Hepatocyte (in vitro differentiated cells): Measurements from ENCODE around the gene DOHH. TPM values are rescaled to one million over a fixed set of nuclear protein-coding genes. Genes with fewer than 3 reads are reported as not detected.
A peak's percentile ranks its signal among the peaks of the same experiment; 100 is the strongest.

Experiments used
- DNase-seq: peaks from one replicate; pipeline ENCODE4 v3.0.0-alpha.2; 2016; ENCODE audit warnings: low spot score
- H2AFZ ChIP-seq: fragments of 200-600 bp; sonication (generic); 2 replicates; pipeline ENCODE4 v1.6.0; 2016; ENCODE audit warnings: antibody characterized with exemption, mild to moderate bottlenecking
- H3K27ac ChIP-seq: fragments of 200-600 bp; sonication (generic); 2 replicates; pipeline ENCODE4 v1.5.1; 2016; ENCODE audit warnings: mild to moderate bottlenecking
- H3K27me3 ChIP-seq: fragments of 200-600 bp; sonication (generic); 2 replicates; pipeline ENCODE4 v1.6.1; 2016
- H3K36me3 ChIP-seq: fragments of 200-600 bp; sonication (generic); replicated peaks from 2 replicates; pipeline ENCODE4 v1.5.1; 2016; ENCODE audit warnings: low read depth; ENCODE audit not compliant: insufficient read depth
- H3K4me1 ChIP-seq: fragments of 200-600 bp; sonication (generic); 2 replicates; pipeline ENCODE4 v1.5.1; 2016; ENCODE audit warnings: mild to moderate bottlenecking, moderate library complexity; ENCODE audit not compliant: insufficient read depth
- H3K4me2 ChIP-seq: fragments of 200-600 bp; sonication (generic); 2 replicates; pipeline ENCODE4 v1.6.0; 2016
- H3K4me3 ChIP-seq: fragments of 200-600 bp; sonication (generic); 2 replicates; pipeline ENCODE4 v1.5.1; 2016; ENCODE audit warnings: mild to moderate bottlenecking
- H3K79me2 ChIP-seq: fragments of 200-600 bp; sonication (generic); 2 replicates; pipeline ENCODE4 v1.6.0; 2017; ENCODE audit warnings: mild to moderate bottlenecking
- H3K9me2 ChIP-seq: fragments of 200-600 bp; sonication (generic); replicated peaks from 2 replicates; pipeline ENCODE4 v1.6.0; 2017; ENCODE audit warnings: mild to moderate bottlenecking; ENCODE audit not compliant: insufficient read depth
- H3K9me3 ChIP-seq: fragments of 200-600 bp; sonication (generic); 2 replicates; pipeline ENCODE4 v1.5.1; 2016; ENCODE audit warnings: low read depth, mild to moderate bottlenecking
- H4K20me1 ChIP-seq: fragments of 200-600 bp; sonication (generic); 2 replicates; pipeline ENCODE4 v1.6.0; 2016; ENCODE audit warnings: mild to moderate bottlenecking; ENCODE audit not compliant: insufficient read depth, poor library complexity, severe bottlenecking
- CTCF ChIP-seq: fragments of 200-600 bp; sonication (generic); IDR thresholded peaks from 2 replicates; pipeline ENCODE4 v1.5.1; 2016; ENCODE audit warnings: antibody characterized with exemption, mild to moderate bottlenecking; ENCODE audit not compliant: poor library complexity
- EZH2 ChIP-seq: fragments of 200-600 bp; sonication (generic); IDR thresholded peaks from 2 replicates; pipeline ENCODE4 v1.6.1; 2016; ENCODE audit warnings: antibody characterized with exemption, mild to moderate bottlenecking, borderline replicate concordance
- EZH2phosphoT487 ChIP-seq: fragments of 200-600 bp; sonication (generic); IDR thresholded peaks from one replicate; pipeline ENCODE4 v1.6.1; 2018; ENCODE audit warnings: antibody characterized with exemption, mild to moderate bottlenecking, low read depth, moderate library complexity; ENCODE audit not compliant: unreplicated experiment, severe bottlenecking
- WGBS: methylation state at CpG from one replicate; pipeline ENCODE4 v1.1.6; 2016; ENCODE audit warnings: low lambda C conversion rate; ENCODE audit errors: missing lambda C conversion rate; 5-methylcytosine and 5-hydroxymethylcytosine counted together
- polyA plus RNA-seq: library from polyadenylated mRNA; unstranded; fragments of >200 nt; fragmentation: Nextera tagmentation; extraction: Ambion mirVana; gene quantifications from 2 replicates; pipeline ENCODE4 v1.2.1, GENCODE V29; 2016
- total RNA-seq: library from RNA; depleted of rRNA; stranded (reverse); fragments of >200 nt; gene quantifications from 2 replicates; pipeline ENCODE4 v1.2.3, GENCODE V29; 2014

Gene DOHH
- total and polyA plus RNA-seq, 2 experiments from 2014 or later: 14.9 to 17.6 TPM

DNA sequence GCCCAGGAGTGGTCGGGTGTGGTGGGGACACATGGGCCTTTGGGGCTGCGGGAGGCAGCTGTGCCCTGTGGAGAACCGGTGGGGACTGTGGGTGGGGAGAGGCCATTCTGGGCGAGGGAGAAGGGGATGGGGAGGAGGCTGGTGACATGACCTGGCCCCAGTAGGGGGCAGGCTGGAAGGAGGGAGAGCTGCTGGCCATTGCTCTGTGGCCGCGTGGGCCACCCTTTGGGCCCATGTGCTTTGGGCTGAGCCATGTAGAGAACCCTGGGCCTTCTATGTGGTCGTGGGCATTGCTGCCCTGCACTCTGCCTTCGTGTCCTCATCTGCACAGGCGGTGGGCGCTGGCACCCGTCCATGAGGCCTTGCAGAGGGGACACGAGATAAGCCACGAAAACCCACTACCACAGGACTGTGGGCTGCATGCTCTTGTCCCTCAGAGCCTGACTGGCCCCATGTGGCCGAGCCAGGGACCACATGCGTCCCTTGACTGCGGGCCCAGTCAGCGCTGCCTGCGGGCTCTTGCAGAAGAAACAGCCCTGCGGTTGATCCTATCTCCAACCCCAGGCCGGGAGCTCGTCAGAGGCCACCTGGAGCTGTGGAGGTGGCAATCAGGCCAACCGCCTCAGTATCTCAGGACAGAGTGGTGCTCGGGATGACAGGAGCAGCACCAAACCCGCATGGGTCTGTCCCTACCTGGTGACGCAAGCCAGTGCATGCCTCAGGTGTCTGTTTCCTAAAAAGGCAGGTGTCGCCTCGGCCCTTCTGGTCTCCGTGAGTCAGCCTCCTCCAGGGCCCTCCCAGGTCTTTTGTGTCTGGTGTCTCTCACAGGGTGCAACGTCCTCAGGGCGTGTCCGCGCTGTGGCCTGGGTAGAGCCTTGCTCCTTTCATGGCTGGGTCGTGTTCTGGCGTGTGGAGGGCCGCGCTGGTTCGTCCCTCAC is 20.0 kb upstream of the DOHH start:
- no peak overlapping the region for H3K27ac ChIP-seq
- no peaks in the 10 kb centered on the region for H3K36me3 ChIP-seq
- H3K4me2 ChIP-seq: no peak overlapping the region
- H3K4me1 ChIP-seq: peaks cover 7% of the 10 kb centered on the region
- no peaks in the 10 kb centered on the region for H3K9me3 ChIP-seq
- TF ChIP-seq EZH2 (no peak), EZH2phosphoT487 (no peak), CTCF (no peak)
- no peaks in the 10 kb centered on the region for H3K27me3 ChIP-seq
- H3K4me3 ChIP-seq: no peak overlapping the region
- 88% methylated on average over 35 of the region's 37 CpGs for WGBS
- peaks cover 76% of the 10 kb centered on the region for H3K79me2 ChIP-seq
- H4K20me1 ChIP-seq: peaks cover 79% of the 10 kb centered on the region
- no peaks in the 10 kb centered on the region for H3K9me2 ChIP-seq
- no peak overlapping the region for H2AFZ ChIP-seq
- DNase-seq: peak; percentile 51

- Histone ChIP-seq H2AFZ (no peak overlapping the region), H3K9me3 (no peaks in the 10 kb centered on the region), H3K27me3 (no peaks in the 10 kb centered on the region), H3K9me2 (no peaks in the 10 kb centered on the region), H3K4me1 (peaks cover 7% of the 10 kb centered on the region), H3K4me2 (no peak overlapping the region), H3K36me3 (no peaks in the 10 kb centered on the region), H3K27ac (no peak overlapping the region), H4K20me1 (peaks cover 92% of the 10 kb centered on the region), H3K79me2 (peaks cover 89% of the 10 kb centered on the region), H3K4me3 (no peak overlapping the region)
- TF ChIP-seq CTCF: no peak
- TF ChIP-seq EZH2: no peak
- no peak for TF ChIP-seq EZH2phosphoT487
- WGBS: 90% methylated on average over 18 of the region's 18 CpGs
- DNase-seq: no peak
These were observed 18.7 kb upstream of the DOHH start for GRCh38 chr19:3519126-3519525.

DNA sequence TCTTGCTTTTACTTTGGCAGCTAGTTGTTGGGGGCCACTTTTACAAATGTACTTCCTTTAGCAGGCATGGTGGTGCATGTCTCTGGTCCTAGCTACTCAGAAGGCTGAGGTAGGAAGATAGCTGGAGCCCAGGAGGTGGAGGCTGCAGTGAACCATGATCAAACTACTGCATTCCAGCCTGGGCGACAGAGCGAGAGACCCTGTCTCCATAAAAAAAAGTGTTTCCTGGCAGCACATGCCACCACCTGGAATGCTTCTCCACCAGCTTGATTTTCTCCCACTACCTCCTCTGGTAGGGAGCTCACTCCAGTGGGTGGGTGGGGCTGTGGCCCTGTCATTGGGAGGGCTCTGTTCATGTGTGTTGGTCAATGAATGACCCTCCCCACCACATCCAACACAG is 18.2 kb upstream of the DOHH start:
- TF ChIP-seq EZH2phosphoT487 (no peak), CTCF (no peak), EZH2 (no peak)
- H3K36me3 ChIP-seq: no peaks in the 10 kb centered on the region
- H3K9me3 ChIP-seq: no peaks in the 10 kb centered on the region
- no peaks in the 10 kb centered on the region for H3K9me2 ChIP-seq
- DNase-seq: no peak
- H3K27ac ChIP-seq: no peak overlapping the region
- H3K27me3 ChIP-seq: no peaks in the 10 kb centered on the region
- peaks cover 94% of the 10 kb centered on the region for H3K79me2 ChIP-seq
- 85% methylated on average over 2 of the region's 2 CpGs for WGBS
- H4K20me1 ChIP-seq: peaks cover 97% of the 10 kb centered on the region
- H3K4me3 ChIP-seq: no peak overlapping the region
- H3K4me1 ChIP-seq: peaks cover 7% of the 10 kb centered on the region
- no peak overlapping the region for H2AFZ ChIP-seq
- H3K4me2 ChIP-seq: no peak overlapping the region
